HG02973 (cell line): ENCODE data around the gene ST6GALNAC3.
"Not testable (repeated sequence)": the region's sequence is repeated elsewhere in the genome, so short reads cannot be mapped to it uniquely, and the experiment has no call there.

ENCODE experiments used
- ATAC-seq: cut with Tn5 transposase; IDR thresholded peaks from one replicate; pipeline ENCODE4 v1.9.1; 2021; ENCODE audit warnings: moderate library complexity; ENCODE audit not compliant: unreplicated experiment

Gene ST6GALNAC3

DNA sequence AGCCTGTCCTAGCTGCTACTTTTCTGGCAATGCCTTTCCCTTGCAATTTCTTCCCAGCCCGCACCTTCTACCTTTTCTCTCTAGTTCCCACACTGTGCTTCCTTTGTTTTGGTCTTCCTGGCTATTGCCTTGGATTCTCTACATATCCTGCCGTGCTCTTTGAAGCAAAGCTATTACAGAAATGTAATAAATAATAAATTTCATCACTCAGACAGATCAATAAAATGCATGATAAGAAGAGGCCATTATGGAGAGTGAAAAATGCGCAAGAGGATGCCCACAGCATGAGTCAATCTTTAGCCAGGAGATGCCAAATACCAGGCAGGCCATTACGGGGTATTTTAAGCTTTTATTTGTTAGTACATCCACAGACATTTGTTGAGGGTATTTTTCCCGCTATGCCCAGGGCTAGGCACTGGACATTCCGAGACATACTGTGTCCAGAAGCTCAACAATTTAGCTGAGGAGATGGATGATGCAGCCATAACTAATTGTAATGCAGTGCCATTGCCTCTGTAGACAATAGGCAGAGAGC is 163.6 kb downstream of the ST6GALNAC3 start:
- ATAC-seq: no peak

DNA sequence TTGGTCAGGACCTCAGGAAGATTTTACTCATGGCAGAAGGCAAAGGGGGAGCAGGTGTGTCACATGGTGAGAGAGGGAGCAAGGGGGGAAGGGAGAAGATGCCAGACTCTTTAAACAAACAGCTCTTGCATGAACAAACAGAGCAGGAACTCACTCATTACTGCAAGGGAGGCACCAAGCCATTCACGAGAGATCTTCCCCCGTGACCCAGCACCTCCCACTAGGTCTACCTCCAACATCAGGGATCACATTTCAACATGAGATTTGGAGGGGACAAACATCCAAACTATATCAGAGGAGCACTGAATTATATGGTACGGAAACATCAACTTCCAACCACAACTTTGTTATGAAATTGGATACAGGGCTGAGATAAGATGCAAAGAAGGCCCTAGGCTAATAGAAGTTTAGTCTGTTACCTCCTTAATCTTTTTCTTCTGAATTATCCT is 164.9 kb downstream of the ST6GALNAC3 start:
- no peak for ATAC-seq

DNA sequence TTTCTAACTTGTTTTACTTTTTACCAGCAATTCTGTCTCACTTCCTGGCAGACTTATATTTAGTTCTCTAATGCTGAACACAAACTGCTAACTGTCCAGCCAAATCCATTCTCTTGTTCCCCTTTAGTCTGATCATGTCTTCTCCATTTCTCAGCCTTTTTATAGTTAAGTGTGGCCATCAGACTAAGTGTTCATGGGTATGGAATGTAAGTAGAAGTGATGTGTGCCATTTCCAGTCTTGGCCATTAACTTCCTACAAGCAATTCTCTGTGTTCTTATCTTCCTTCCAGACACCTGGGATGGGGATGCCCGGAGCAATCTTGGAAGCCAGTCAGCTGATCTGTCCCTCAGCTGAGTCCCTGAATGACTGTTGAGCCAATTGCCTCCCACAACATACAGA is 165.8 kb downstream of the ST6GALNAC3 start:
- ATAC-seq: no peak

DNA sequence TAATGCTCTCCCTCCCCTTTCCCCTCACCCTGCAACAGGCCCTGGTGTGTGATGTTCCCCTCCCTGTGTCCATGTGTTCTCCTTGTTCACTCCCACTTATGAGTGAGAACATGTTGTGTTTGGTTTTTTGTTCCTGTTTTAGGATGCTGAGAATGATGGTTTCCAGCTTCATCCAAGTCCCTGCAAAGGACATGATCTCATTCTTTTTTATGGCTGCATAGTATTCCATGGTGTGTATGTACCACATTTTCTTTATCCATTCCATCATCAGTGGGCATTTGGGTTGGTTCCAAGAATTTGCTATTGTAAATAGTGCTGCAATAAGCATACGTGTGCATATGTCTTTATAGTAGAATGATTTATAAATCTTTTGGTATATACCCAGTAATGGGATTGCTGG is 168.0 kb downstream of the ST6GALNAC3 start:
- not testable (repeated sequence) for ATAC-seq

DNA sequence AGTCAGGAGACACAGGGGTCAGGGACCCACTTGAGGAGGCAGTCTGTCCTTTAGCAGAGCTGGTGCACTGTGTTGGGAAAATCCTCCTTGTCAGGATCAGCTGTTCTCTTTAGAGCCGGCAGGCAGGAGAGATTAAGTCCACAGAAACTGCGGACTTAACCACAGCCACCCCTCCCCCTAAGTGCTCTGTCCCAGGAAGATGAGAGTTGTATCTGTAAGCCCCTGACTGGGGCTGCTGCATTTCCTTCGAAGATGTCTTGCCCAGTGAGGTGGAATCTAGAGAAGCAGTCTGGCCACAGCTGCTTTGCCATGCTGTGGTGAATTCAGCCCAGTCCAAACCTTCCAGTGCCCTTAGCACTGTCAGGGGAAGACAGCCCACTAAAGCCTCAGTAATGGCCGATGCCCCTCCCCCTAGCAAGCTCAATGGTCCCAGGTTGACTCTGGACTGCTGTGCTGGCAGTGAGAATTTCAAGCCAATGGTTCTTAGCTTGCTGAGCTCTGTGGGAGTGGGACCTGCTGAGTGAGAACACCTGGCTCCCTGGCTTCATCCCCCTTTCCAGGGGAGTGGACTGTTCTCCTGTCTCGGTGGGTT is 172.8 kb downstream of the ST6GALNAC3 start:
- no peak for ATAC-seq

DNA sequence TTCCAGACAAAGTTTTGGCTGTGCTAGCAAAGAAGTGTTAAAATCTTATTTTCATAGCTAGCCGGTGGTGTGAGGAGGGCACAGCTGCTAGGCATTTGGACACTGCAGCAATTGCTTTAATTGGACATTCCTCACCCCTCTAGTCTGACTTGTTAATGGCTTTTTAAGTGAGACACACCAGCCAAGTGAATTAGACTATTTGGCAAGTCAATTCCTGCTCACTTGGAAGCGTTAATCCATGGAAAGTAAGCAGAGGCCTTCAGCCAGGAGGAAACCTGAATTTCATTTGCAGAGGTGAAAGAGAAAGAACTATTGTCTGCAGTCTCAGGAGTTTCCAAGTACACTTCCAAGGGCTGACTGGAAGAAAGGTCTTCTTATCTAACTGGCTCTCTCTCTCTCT is 175.7 kb downstream of the ST6GALNAC3 start:
- no peak for ATAC-seq

DNA sequence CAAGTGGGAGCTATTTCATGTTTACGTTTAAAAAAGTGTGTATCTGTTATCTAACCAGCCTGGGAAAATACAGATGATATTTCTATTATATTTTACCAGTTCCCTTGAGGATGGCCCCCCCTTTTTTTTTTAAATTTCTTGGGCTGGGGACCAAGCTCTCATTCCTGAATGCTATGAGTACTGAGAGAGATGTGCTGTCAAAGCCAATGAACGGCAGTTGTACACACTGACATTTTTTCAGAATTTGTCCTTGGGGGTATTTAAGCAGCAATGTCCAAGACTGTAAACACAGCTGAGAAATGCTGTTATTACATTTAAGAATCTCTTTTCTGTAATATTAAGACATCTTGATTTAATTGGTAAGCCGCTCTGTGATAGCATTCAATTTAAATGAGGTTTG is 177.9 kb downstream of the ST6GALNAC3 start:
- no peak for ATAC-seq

DNA sequence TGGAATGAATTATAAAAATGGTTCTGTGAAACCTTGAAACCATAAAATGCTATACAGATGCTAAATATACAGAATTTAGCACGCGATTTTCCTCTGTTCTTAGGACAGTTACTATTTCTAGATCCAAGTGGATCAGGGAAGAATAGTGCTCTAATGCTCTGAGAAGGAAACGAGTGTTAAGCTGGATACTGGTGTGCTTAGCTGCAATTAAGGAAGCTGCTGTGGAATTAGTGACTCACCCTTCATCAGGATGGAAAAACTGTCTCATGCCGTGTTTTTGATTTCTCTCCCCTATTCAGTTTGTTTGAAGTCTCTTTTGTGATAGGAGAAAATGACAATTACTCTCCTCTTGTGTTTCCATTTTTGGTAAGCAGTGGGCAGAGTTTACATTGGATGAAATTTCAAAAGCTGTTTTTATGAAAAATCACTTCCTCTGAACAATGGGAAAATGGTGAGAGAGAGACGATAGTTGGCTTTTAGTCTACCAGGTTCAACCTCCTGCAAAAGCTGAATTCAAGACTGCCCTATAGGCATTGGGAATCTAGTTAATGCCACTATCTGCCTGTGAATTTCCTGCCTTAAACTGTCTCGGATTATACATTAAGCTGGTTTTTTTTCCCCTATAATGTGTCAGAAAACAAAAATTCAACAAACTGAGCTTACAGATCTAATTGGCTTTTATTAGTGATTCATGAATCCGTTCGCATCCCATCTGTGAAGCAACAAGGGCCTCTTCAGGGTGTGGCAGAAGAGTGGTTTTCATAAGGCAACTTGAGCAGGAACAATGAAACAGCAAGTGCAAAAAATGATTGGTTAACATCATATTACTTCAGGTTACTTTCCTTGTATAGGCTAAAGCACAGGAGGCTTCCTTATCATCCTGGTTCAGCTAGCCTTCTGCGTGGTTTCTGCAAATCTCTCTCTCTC is 179.8 kb downstream of the ST6GALNAC3 start:
- no peak for ATAC-seq

DNA sequence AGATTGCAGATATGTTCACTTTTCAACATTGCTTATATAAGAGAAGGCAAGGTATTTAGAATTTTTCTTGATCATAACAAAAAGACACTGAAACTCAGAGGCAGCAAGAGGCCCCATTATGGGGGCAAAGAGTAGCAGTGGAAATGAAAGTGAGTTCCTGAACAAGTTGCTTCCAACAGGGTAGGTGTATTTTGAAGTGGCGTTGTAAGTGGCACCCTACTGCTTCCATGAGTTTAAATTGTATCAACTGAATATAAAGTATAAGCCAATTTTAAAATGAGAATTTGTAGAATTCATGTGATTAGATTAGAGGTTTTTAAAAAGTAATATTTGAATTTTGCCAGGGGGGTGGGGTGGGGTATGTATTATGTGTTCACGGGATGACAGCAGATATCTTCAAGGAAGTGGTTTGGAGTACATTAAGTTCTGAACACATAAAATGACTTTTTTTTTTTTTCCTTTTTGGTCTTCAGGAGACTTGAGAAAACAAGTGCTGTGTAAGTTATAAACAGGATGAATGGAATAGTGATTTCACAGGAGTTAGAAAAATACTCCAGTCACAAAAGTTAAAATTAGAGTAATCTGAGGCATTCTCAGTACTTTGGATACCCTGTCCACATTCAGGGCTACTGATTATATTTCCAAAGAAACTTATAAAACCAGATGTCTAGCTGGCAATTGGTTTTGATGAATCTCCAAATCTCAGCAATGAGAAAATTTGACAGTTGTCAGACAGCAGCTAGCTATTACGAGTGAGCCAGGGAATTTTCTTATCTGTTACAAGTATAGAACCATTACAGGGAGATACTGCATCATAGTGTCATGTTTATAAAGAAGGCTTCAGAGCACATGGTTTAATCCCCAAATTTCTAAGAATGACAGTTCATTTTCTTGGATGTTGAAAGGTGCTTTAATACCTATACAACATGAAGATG is 182.0 kb downstream of the ST6GALNAC3 start:
- no peak for ATAC-seq

DNA sequence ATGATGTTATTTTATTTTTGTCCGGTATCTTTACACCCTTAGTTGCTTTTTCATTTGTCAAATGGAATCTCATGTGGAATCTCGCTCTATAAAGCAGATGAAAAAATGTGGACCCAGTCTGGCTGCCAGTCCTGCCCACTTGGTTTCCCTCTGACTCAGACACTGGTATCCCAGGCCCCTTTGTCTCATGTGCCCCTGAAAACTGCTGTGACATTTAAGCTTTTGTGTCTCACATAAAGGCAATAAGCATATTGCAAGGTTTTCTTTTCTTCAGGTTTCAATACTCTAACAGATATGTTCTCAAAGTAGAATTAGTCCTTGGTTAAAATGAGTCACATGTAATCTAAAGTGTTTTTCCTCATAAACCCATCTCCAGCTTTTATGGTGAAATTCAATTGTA is 183.3 kb downstream of the ST6GALNAC3 start:
- ATAC-seq: no peak

DNA sequence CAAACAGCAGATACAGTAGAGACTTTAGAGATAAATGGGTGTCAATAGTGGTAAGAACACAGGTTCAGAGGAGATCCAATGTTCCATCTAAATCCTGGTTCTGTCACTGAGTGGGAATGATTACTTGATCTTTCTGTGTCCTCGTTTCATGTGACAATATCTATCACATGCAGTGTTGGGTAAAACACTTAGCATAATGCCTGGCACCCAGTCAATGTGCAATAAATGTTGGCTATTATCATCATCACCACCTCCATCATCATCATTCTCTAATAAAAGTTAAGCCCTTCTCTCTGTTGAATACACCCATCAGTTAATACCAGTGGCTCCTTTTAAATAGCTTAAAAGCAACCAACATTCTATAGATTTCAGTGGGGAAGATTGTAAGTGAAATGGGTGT is 184.7 kb downstream of the ST6GALNAC3 start:
- ATAC-seq: no peak

DNA sequence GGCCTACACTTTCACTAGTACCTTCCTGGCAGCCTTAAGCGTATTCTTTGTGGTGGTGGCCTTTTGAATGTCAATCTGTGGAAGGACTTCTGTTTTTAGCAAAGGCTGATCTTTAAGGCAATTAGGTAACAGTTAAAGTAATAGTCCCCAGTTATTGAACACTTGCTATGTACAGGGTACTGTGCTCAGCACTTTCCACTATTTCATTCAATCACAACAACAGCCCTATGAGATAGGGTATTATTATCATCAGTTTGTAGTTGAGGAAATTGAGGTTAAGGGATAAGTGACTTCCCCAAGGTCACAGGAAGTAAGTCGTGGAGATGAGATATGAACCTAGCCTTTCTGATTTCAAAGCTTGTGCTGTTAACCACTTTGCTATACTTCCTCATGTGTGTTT is 185.7 kb downstream of the ST6GALNAC3 start:
- no peak for ATAC-seq

DNA sequence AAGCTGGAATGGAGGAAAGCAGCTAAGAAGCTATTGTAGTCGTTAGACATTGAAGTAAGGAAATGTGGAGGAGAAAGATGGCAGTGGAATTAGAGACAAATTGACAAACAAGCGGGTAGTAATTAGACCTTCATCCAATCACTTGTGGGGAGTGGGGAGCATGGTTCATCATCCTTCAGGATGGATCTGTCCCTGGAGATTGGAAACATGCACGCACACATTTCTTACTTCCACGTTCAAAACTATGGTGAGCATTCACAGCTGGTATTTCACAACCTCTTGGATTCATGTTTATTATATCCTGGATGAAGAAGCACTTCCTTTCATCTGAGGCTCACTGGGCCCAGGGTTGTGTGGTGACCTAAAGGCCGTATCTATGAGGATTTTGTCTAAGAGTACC is 188.1 kb downstream of the ST6GALNAC3 start:
- no peak for ATAC-seq

DNA sequence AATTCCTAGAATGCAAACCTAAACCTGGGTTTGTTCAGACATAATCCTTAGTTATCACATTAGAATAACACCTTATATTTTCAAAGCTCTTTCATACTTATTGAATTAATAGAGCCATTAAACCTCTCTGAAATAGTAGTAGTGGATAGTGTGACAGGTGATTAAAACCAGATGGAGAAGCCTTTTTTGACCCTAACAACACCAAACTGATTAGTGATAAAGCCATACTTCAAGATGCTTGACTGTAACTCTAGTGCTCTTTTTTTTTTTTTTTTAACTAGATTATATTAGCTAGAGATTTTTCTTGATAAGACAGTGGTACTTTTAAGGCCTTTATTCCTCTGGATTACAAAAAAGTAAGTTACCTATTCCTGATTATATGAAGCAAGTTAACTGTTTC is 190.1 kb downstream of the ST6GALNAC3 start:
- ATAC-seq: no peak

DNA sequence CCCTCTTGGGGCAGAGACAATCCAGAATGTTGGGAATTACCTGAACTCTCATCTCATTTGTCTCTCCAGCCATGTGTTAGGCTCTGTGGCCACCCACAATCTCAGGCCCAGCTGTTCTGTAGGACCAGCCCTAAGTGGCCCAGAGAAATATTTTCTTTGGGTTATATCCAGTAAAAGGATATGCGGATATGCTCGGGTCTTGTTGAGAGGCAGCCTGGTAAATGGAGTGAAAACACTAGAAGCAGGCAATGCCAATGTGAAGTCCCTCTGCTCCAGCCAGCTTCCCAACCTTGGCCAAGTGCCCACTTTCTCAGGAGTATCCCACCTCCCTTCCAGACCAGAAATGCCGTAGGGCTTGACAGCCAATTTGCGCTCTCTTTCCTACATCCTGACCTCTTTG is 192.2 kb downstream of the ST6GALNAC3 start:
- ATAC-seq: no peak

DNA sequence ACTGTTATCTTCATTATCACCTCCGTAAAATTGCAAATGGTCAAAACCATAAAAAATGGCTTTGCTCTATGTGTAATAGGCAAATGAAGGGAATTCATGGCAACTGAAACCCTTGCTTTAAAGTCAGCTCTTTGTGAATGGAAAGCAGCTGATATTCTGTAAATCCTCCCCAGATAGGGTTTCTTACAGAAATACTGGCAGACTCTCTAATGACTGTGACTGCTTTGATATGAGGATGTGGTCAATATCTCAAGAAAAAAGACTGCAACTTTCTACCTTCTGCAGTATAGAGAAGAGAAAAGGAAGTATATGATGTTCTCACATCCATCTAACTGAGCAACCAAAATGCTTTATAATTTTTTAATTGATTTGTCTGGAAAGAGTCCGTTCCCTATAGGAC is 193.1 kb downstream of the ST6GALNAC3 start:
- ATAC-seq: no peak

DNA sequence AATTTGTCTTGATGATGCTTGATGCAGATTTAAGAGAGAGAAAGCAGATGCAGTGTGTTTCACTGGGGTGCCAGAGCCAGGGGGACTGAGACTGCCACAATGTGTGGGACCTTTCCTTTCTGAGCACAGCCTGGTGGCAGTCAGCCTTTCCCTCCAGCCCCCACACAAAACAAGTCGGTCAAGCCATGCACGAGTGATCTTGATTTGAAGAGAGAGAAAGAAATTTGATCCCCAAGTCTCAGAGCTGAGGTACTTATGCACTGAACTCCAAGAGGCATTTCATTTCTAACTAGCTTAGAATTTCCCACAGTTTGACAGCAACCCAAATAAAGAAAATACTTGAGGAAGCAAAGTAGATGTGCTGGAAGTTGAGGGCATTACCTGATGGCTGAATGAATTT is 193.8 kb downstream of the ST6GALNAC3 start:
- no peak for ATAC-seq

DNA sequence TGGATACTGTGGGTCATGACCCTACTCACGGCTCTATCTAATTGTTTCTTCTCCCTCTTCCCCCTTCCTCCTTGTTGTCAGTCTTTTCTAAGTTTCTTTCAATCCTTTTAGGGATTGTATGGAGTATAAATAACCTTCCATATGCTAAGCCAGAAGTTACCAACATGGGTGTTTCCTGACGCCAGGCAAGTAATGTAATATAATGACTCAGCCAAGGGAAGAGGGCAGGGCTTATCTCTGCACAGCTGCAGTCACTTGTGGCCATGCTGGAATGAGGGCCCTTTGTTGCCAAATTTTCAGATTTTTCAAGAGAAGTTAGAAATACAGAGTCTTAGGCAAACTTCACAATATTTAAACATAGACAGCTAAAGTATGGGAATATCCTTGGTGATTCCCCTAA is 194.6 kb downstream of the ST6GALNAC3 start:
- ATAC-seq: no peak

DNA sequence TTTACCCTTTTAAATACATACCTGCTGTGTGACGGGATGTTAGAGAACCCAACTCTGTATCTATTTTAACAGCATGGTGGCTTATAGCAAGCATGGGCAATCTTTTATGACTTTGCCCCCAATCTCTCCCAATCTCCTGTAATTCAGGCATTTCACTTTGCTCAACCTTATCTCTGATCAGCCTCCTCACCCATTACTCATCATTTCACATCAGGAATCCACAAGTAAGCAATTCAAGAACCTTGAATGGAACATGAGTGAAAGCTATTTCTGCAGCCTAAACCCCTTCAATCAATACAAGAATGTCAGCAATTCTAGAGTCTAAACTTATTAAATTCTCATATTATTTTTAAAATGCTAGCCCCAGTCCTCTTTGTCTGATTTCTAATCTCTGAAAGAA is 199.8 kb downstream of the ST6GALNAC3 start:
- no peak for ATAC-seq

DNA sequence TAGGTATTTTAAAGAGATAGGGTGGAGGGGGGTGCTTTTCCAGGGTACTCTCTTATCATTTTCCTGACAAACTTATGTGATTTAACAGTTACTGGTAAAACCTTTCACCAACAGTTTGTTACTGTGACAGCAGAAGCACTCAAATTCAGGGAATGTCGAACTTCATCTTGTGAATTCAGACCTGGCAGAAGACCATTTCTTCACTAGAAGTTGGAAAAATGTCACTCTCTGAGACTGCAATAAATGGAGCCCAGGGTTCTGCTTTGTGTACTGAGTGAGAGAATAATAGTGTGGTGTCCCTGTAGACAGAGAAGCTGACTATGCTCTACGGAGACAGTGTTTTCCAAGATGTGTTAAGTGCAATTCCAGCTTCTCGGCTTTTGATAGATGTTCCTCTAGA is 200.2 kb downstream of the ST6GALNAC3 start:
- no peak for ATAC-seq

DNA sequence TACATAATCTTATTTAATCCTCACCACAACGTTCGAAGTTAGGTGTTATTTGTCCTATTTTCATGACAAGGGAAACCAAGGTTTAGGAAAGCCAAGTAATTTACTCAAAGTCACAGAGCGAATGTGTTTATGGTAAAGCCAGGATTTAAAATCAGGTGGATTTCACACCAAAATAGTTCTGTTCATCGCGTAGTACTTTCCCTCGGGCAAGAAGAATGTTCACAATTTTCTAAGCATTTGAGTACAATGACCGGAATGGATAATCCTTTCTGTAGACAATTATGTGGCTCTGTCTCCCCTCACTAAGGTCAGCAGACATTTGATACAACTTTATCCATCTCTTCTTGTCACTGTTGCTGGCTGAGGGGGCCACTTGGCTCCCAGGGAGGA is 204.2 kb downstream of the ST6GALNAC3 start:
- no peak for ATAC-seq
